HEK293T (cell line): ENCODE results near the gene IFNA21.

Source experiments
- CTCF ChIA-PET: fragments of 350-600 bp; formaldehyde crosslinking; extraction: SDS; loops from one replicate; lab custom pipeline; 2021; ENCODE audit warnings: antibody characterized with exemption, inconsistent platforms; lab: Yijun Ruan, JAX
- POLR2A ChIA-PET: fragments of 350-600 bp; formaldehyde crosslinking; extraction: SDS; loops from one replicate; lab custom pipeline; 2020; ENCODE audit warnings: antibody characterized with exemption, inconsistent platforms; lab: Yijun Ruan, JAX
- DNase-seq: peaks from one replicate; pipeline ENCODE4 v3.0.0; 2012; ENCODE audit warnings: mixed read lengths; ENCODE audit errors: extremely low spot score
- ARNT ChIP-seq: fragments of 450-650 bp; IDR thresholded peaks from 2 replicates; pipeline ENCODE4 v1.6.1; 2017; ENCODE audit warnings: mild to moderate bottlenecking
- BHLHE40 ChIP-seq: fragments of 450-650 bp; IDR thresholded peaks from 2 replicates; pipeline ENCODE4 v1.6.1; 2016; ENCODE audit warnings: mild to moderate bottlenecking, moderate library complexity, borderline replicate concordance
- CTBP1 ChIP-seq: fragments of 450-650 bp; IDR thresholded peaks from 2 replicates; pipeline ENCODE4 v1.6.1; 2016; ENCODE audit warnings: borderline replicate concordance
- ELF4 ChIP-seq: fragments of 450-650 bp; IDR thresholded peaks from 2 replicates; pipeline ENCODE4 v1.6.1; 2017; ENCODE audit warnings: antibody characterized with exemption
- FOXA1 ChIP-seq: fragments of 450-650 bp; IDR thresholded peaks from 2 replicates; pipeline ENCODE4 v1.6.1; 2016; ENCODE audit warnings: mild to moderate bottlenecking
- FOXK2 ChIP-seq: fragments of 450-650 bp; IDR thresholded peaks from 2 replicates; pipeline ENCODE4 v1.6.1; 2016; ENCODE audit warnings: mild to moderate bottlenecking
- FOXM1 ChIP-seq: fragments of 450-650 bp; IDR thresholded peaks from 2 replicates; pipeline ENCODE4 v1.6.1; 2017; ENCODE audit warnings: mild to moderate bottlenecking, borderline replicate concordance
- HDGF ChIP-seq: fragments of 450-650 bp; IDR thresholded peaks from 2 replicates; pipeline ENCODE4 v1.6.1; 2017; ENCODE audit warnings: antibody characterized with exemption, borderline replicate concordance
- L3MBTL2 ChIP-seq: fragments of 450-650 bp; conservative IDR thresholded peaks from 2 replicates; pipeline ENCODE4 v1.6.1; 2016; ENCODE audit warnings: mild to moderate bottlenecking
- LEF1 ChIP-seq: fragments of 450-650 bp; IDR thresholded peaks from 2 replicates; pipeline ENCODE4 v1.6.1; 2017; ENCODE audit warnings: mild to moderate bottlenecking, borderline replicate concordance
- NFRKB ChIP-seq: fragments of 450-650 bp; IDR thresholded peaks from 2 replicates; pipeline ENCODE4 v1.6.1; 2016; ENCODE audit warnings: mild to moderate bottlenecking, moderate library complexity
- SP1 ChIP-seq: fragments of 450-650 bp; IDR thresholded peaks from 2 replicates; pipeline ENCODE4 v1.6.1; 2017
- SUZ12 ChIP-seq: fragments of 450-650 bp; IDR thresholded peaks from 2 replicates; pipeline ENCODE4 v1.6.1; 2016; ENCODE audit warnings: mild to moderate bottlenecking
- TARDBP ChIP-seq: fragments of 450-650 bp; IDR thresholded peaks from 2 replicates; pipeline ENCODE4 v1.6.1; 2016
- ZNF384 ChIP-seq: fragments of 450-650 bp; IDR thresholded peaks from 2 replicates; pipeline ENCODE4 v1.6.1; 2016
- TF ChIP-seq, protein P1 (sequence below): fragments of 450-650 bp; IDR thresholded peaks from 2 replicates; pipeline ENCODE4 v1.6.1; 2016

The IFNA21 gene

GRCh38 chr9:21121595-21122251 lies 44.7 kb downstream of the IFNA21 start:
- CTCF ChIA-PET: no interaction called here
- POLR2A ChIA-PET: no interaction called here
- no peak for TF ChIP-seq FOXM1
- TF ChIP-seq CTBP1: no peak
- TF ChIP-seq LEF1: no peak
- TF ChIP-seq ARNT: no peak
- no peak for DNase-seq

GRCh38 chr9:21121079-21121478 lies 45.4 kb downstream of the IFNA21 start:
- CTCF ChIA-PET: no interaction called here
- POLR2A ChIA-PET: no interaction called here
- DNase-seq: no peak
- TF ChIP-seq FOXK2 (no peak), SP1 (no peak), ARNT (no peak), BHLHE40 (no peak), LEF1 (no peak), FOXM1 (no peak), ZNF384 (no peak), TARDBP (no peak), ELF4 (no peak), FOXA1 (no peak), HDGF (no peak), SUZ12 (no peak), NFRKB (no peak), L3MBTL2 (no peak), CTBP1 (no peak)
- TF ChIP-seq, protein P1, sequence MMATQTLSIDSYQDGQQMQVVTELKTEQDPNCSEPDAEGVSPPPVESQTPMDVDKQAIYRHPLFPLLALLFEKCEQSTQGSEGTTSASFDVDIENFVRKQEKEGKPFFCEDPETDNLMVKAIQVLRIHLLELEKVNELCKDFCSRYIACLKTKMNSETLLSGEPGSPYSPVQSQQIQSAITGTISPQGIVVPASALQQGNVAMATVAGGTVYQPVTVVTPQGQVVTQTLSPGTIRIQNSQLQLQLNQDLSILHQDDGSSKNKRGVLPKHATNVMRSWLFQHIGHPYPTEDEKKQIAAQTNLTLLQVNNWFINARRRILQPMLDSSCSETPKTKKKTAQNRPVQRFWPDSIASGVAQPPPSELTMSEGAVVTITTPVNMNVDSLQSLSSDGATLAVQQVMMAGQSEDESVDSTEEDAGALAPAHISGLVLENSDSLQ: no peak

- no peak for DNase-seq
- ChIA-PET CTCF (no interaction called here), POLR2A (no interaction called here)
- no peak for TF ChIP-seq SUZ12
- TF ChIP-seq L3MBTL2: no peak
- no peak for TF ChIP-seq FOXK2
- no peak for TF ChIP-seq TARDBP
- no peak for TF ChIP-seq ZNF384
- TF ChIP-seq FOXM1: no peak
- no peak for TF ChIP-seq ELF4
- TF ChIP-seq SP1: no peak
- TF ChIP-seq NFRKB: no peak
- TF ChIP-seq CTBP1: no peak
- TF ChIP-seq, protein P1: no peak
- TF ChIP-seq HDGF: no peak
- TF ChIP-seq BHLHE40: no peak
Observed at GRCh38 chr9:21119093-21119770, 47.2 kb downstream of the IFNA21 start.
